CD8-positive, alpha-beta memory T cell (primary cell): ENCODE data around the gene BMPR2. TPM values are rescaled to one million over a fixed set of nuclear protein-coding genes. Genes with fewer than 3 reads are reported as not detected.
"Not testable (repeated sequence)": the region's sequence is repeated elsewhere in the genome, so short reads cannot be mapped to it uniquely, and the experiment has no call there.

Experiments
- CTCF ChIA-PET: fragments of 350-600 bp; sonication (Branson Sonifier 250); formaldehyde crosslinking; loops from one replicate; lab custom pipeline; 2021; ENCODE audit warnings: antibody characterized with exemption; lab: Charles Lee
- POLR2A ChIA-PET: fragments of 350-600 bp; sonication (Branson Sonifier 250); formaldehyde crosslinking; loops from one replicate; lab custom pipeline; 2021; ENCODE audit warnings: antibody characterized with exemption; lab: Charles Lee
- DNase-seq, 5 donors: peaks; one replicate each; pipeline versions ENCODE4 v3.0.0 to v3.0.0-alpha.2; 2020 to 2022; ENCODE audit warnings: mixed read lengths in 1 of 5
- H3K27ac ChIP-seq: one replicate; pipeline ENCODE4 v1.7.0; 2013; ENCODE audit warnings: low read depth, mild to moderate bottlenecking, low read length, moderate library complexity
- H3K27me3 ChIP-seq: 2 replicates; pipeline ENCODE4 v1.7.0; 2013; ENCODE audit warnings: low read length, mild to moderate bottlenecking; ENCODE audit not compliant: insufficient read depth, poor library complexity, severe bottlenecking
- H3K36me3 ChIP-seq: 2 replicates; pipeline ENCODE4 v1.7.0; 2013; ENCODE audit warnings: mild to moderate bottlenecking, low read length, moderate library complexity; ENCODE audit not compliant: insufficient read depth
- H3K4me1 ChIP-seq: 2 replicates; pipeline ENCODE4 v1.7.0; 2013; ENCODE audit warnings: mild to moderate bottlenecking, low read length, moderate library complexity; ENCODE audit not compliant: insufficient read depth
- H3K4me3 ChIP-seq: 2 replicates; pipeline ENCODE4 v1.7.0; 2013; ENCODE audit warnings: mild to moderate bottlenecking, low read length
- H3K9me3 ChIP-seq: 2 replicates; pipeline ENCODE4 v1.7.0; 2013; ENCODE audit warnings: mild to moderate bottlenecking, low read length
- H3K27ac Mint-ChIP-seq, 8 donors: one replicate each; pipeline ENCODE4 v1.8.0; 2020 to 2021; ENCODE audit warnings: mixed read lengths in 8 of 8, mild to moderate bottlenecking in 6 of 8, inconsistent platforms in 3 of 8, moderate library complexity in 3 of 8
- H3K27me3 Mint-ChIP-seq, 2 donors: one replicate each; pipeline ENCODE4 v1.8.0; 2020 to 2021; ENCODE audit warnings: mixed read lengths in 2 of 2, mild to moderate bottlenecking in 1 of 2, moderate library complexity in 1 of 2
- H3K36me3 Mint-ChIP-seq, 3 donors: one replicate each; pipeline ENCODE4 v1.8.0; 2020 to 2021; ENCODE audit warnings: mixed read lengths in 3 of 3, inconsistent platforms in 1 of 3, mild to moderate bottlenecking in 1 of 3
- H3K4me1 Mint-ChIP-seq, 3 donors: one replicate each; pipeline ENCODE4 v1.8.0; 2020 to 2021; ENCODE audit warnings: mixed read lengths in 3 of 3, inconsistent platforms in 1 of 3, mild to moderate bottlenecking in 1 of 3
- H3K4me3 Mint-ChIP-seq, 7 donors: one replicate each; pipeline ENCODE4 v1.8.0; 2020 to 2021; ENCODE audit warnings: mixed read lengths in 7 of 7, mild to moderate bottlenecking in 6 of 7, moderate library complexity in 4 of 7, inconsistent platforms in 2 of 7
- H3K9me3 Mint-ChIP-seq, 5 donors: one replicate each; pipeline ENCODE4 v1.8.0; 2020 to 2022; ENCODE audit warnings: mixed read lengths in 5 of 5, mild to moderate bottlenecking in 3 of 5, moderate library complexity in 2 of 5, inconsistent platforms in 1 of 5
- polyA plus RNA-seq: library from polyadenylated mRNA; unstranded; fragments of 300-500 nt; fragmentation: Illumina TruSeq; gene quantifications from one replicate; pipeline ENCODE4 v1.2.3, GENCODE V29; 2021
- total RNA-seq, 2 experiments: library from RNA; stranded (reverse); gene quantifications; one replicate each; pipeline ENCODE4 v1.2.3, GENCODE V29; 2021

BMPR2 gene
- total and polyA plus RNA-seq, 3 experiments from 2014 or later, result 3.1 to 9.7 (median 9.7) TPM

DNA sequence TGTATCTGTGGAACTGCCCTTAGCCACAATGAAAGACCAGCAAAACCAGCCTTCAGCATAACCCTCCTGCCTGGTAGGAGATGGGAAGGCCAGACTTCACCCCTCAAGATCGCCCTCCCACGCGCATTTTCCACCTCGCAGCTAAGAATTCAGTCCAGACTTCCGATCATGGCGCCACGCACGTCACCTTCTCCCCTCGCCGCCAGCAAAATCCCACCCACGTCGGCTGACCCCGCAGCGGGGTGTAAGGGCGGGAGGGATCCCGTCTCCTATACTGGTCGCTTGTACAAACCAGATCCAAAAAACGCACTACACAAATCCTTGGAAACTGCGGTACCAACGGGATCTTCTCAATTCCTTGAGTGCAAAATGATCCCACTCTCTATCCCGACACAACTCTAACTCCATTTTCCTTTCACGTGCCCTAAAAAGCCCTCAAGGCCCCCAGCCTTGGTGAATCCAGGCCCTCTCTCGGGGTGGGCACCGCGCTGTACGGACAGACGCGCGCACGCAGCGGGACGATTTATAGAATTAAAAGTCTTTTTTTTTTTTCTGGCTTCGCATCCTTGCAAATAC is 1.0 kb upstream of the BMPR2 start:
- CTCF ChIA-PET, result no interaction called here

DNA sequence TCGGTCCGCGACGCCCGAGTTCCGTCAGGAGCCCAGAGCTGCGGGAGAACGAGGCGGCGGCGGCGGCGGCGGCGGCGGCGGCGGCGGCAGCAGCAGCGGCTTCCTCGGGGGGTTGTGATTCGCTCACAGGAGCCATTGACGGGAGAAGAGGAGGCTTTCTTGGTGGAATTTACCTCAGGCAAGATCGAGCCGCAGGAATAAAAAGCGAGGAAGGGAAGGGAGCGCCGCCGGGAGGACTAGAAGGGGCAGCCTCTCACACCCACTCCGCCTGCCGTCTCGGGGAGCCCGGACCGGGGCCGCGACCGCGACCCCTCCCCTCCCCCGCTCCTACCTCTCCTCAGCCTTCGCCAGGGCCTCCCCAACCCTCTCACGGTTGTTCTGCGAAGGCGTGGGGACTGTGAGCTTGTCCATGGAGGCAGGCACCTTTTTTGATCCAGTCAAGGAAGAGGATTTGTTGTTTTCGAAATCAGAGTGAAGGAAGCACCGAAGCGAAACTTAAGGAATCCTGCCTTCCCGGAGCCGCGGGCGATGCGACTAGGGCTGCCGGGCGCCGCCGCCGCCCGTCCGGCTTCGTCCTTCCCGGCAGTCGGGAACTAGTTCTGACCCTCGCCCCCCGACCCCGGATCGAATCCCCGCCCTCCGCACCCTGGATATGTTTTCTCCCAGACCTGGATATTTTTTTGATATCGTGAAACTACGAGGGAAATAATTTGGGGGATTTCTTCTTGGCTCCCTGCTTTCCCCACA is 506 bp downstream of the BMPR2 start:
- Histone ChIP-seq H3K9me3 (no peaks in the 10 kb centered on the region), H3K4me3 (peak overlapping the region; percentile 93), H3K27ac (peak overlapping the region; percentile 65), H3K4me1 (no peaks in the 10 kb centered on the region), H3K36me3 (no peaks in the 10 kb centered on the region), H3K27me3 (no peaks in the 10 kb centered on the region)
- peak overlapping the region; percentile 97 to 100 (median 99) for H3K4me3 Mint-ChIP-seq
- peaks cover 0 to 3% of the 10 kb centered on the region in 2 donors for H3K27me3 Mint-ChIP-seq
- H3K36me3 Mint-ChIP-seq, result peaks cover 0 to 20% (median 0%) of the 10 kb centered on the region in 3 donors
- no peaks in the 10 kb centered on the region for H3K9me3 Mint-ChIP-seq
- POLR2A ChIA-PET, result interaction anchor here (0.5 to 0.8 kb wide), 4 partner anchors 67 to 540 kb away, joined by 3 to 5 read pairs (median 4); no protein-coding TSS in a partner anchor
- CTCF ChIA-PET, result no interaction called here
- peak in 4 of 5 donors; percentile 12 to 65 (median 37) for DNase-seq
- H3K27ac Mint-ChIP-seq, result peak overlapping the region; percentile 81 to 99 (median 92)
- peaks cover 38 to 48% (median 48%) of the 10 kb centered on the region in 3 donors for H3K4me1 Mint-ChIP-seq

More for the DNA sequence above, 1.0 kb upstream of the BMPR2 start:
- Mint-ChIP-seq H3K36me3 (peaks cover 0 to 20% (median 0%) of the 10 kb centered on the region in 3 donors), H3K4me1 (peaks cover 28 to 39% (median 38%) of the 10 kb centered on the region in 3 donors), H3K27ac (peak overlapping the region; percentile 55 to 96 (median 94)), H3K4me3 (peak overlapping the region; percentile 97 to 100 (median 99)), H3K27me3 (peaks cover 0 to 3% of the 10 kb centered on the region in 2 donors), H3K9me3 (no peaks in the 10 kb centered on the region)
- Histone ChIP-seq H3K36me3 (no peaks in the 10 kb centered on the region), H3K9me3 (no peaks in the 10 kb centered on the region), H3K27me3 (no peaks in the 10 kb centered on the region), H3K4me1 (no peaks in the 10 kb centered on the region), H3K27ac (peak overlapping the region; percentile 66), H3K4me3 (peak overlapping the region; percentile 95)
- DNase-seq, result peak; percentile 18 to 54 (median 32)
- POLR2A ChIA-PET, result no interaction called here

DNA sequence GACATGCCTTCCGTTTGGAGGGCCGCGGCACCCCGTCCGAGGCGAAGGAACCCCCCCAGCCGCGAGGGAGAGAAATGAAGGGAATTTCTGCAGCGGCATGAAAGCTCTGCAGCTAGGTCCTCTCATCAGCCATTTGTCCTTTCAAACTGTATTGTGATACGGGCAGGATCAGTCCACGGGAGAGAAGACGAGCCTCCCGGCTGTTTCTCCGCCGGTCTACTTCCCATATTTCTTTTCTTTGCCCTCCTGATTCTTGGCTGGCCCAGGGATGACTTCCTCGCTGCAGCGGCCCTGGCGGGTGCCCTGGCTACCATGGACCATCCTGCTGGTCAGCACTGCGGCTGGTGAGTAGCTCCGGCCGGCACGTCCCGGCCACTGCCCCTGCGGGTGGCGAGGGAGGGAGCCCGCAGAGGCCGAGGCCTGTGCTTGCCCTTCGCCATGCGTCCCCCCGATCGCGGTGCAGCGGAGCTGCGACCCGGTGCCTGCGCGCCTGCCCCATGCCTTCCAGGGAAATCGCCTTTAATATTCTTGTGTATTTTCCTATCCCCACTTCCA is 1.2 kb downstream of the BMPR2 start:
- H3K27ac ChIP-seq, result peak overlapping the region; percentile 65
- H3K4me3 Mint-ChIP-seq, result peak overlapping the region; percentile 97 to 100 (median 99)
- H3K27me3 ChIP-seq, result no peaks in the 10 kb centered on the region
- peaks cover 0 to 3% of the 10 kb centered on the region in 2 donors for H3K27me3 Mint-ChIP-seq
- H3K9me3 ChIP-seq, result no peaks in the 10 kb centered on the region
- peak overlapping the region; percentile 81 to 99 (median 92) for H3K27ac Mint-ChIP-seq
- peaks cover 38 to 50% (median 49%) of the 10 kb centered on the region in 3 donors for H3K4me1 Mint-ChIP-seq
- peaks cover 0 to 20% (median 0%) of the 10 kb centered on the region in 3 donors for H3K36me3 Mint-ChIP-seq
- H3K4me1 ChIP-seq, result no peaks in the 10 kb centered on the region
- ChIA-PET POLR2A (interaction anchor here (0.5 to 0.8 kb wide), 2 partner anchors 68 to 540 kb away, joined by 5 read pairs; no protein-coding TSS in a partner anchor), CTCF (no interaction called here)
- no peaks in the 10 kb centered on the region for H3K9me3 Mint-ChIP-seq
- H3K4me3 ChIP-seq, result peak overlapping the region; percentile 93
- peak in 2 of 5 donors; percentile 2 to 17 for DNase-seq
- H3K36me3 ChIP-seq, result no peaks in the 10 kb centered on the region

DNA sequence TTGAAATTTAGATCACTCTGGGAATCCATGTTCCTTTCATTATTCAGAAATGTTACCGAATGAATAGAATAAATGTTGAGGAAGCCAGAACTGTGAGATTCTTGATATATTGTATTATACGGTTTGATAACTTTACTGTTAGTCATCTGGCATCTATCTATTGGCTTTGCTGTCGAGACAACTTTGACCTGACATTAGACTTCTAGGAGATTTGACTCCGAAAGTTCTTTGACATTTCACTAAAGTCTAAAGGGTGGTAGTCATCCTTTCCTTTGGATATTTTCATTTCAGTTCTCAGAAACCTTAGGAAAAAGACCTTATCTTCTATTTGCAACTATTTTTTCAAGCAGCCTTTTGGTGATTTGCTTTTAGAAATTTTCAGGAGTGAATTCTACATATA is 1.9 kb downstream of the BMPR2 start:
- no peak for DNase-seq
- no peaks in the 10 kb centered on the region for H3K9me3 Mint-ChIP-seq
- CTCF ChIA-PET, result interaction anchor here (0.5 to 1.5 kb wide), 2 partner anchors 23 to 166 kb away, joined by 3 read pairs; no protein-coding TSS in a partner anchor

DNA sequence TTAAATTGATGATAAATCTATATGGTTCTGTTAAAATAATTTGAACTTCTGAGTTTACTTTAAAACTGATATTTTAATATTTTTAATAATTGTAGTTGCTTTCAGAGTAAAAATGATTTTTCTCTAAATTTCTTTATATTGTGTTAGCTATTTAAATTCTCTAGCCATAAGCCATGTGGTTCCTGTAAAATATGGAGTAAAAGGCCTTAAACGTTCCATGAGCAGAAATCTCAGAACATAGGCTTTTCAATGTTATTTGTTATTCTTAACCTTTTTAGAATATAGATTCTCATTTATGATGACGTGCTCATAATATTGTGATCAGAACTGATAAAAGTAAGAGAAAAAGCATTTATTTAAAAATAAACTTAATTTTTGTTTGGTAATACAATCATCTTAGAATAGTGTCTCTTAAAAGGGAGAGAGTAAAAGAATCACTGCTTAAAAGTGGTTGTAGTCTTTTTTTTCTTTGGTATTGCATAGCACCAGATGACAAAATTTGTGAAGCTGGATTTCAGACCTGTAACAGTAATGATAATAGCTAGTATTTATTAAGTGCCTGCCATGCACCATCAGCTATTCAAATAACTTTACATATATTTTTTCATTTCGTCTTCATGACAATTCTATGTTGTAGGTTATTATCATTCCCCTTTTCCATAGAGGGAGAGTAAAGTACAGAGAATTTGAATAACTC is 2.7 kb downstream of the BMPR2 start:
- Mint-ChIP-seq H3K36me3 (peaks cover 0 to 20% (median 0%) of the 10 kb centered on the region in 3 donors), H3K27ac (peak overlapping the region in 5 of 8 donors; percentile 4 to 81 (median 33)), H3K4me1 (peaks cover 38 to 50% (median 49%) of the 10 kb centered on the region in 3 donors), H3K27me3 (peaks cover 0 to 3% of the 10 kb centered on the region in 2 donors), H3K9me3 (no peaks in the 10 kb centered on the region), H3K4me3 (peak overlapping the region; percentile 97 to 100 (median 99))
- Histone ChIP-seq H3K36me3 (no peaks in the 10 kb centered on the region), H3K27ac (no peak overlapping the region), H3K27me3 (no peaks in the 10 kb centered on the region), H3K9me3 (no peaks in the 10 kb centered on the region), H3K4me1 (no peaks in the 10 kb centered on the region), H3K4me3 (no peak overlapping the region)
- ChIA-PET POLR2A (no interaction called here), CTCF (interaction anchor here (1.5 kb wide), 1 partner anchor 24 kb away, joined by 3 read pairs; no protein-coding TSS in a partner anchor)
- no peak for DNase-seq

More for the DNA sequence above, 1.9 kb downstream of the BMPR2 start:
- Mint-ChIP-seq H3K4me1 (peaks cover 38 to 52% (median 50%) of the 10 kb centered on the region in 3 donors), H3K36me3 (peaks cover 0 to 20% (median 0%) of the 10 kb centered on the region in 3 donors), H3K4me3 (peak overlapping the region; percentile 97 to 100 (median 99)), H3K27ac (peak overlapping the region in 7 of 8 donors; percentile 10 to 88 (median 71)), H3K27me3 (peaks cover 0 to 3% of the 10 kb centered on the region in 2 donors)
- peak overlapping the region; percentile 93 for H3K4me3 ChIP-seq
- POLR2A ChIA-PET, result no interaction called here
- H3K4me1 ChIP-seq, result no peaks in the 10 kb centered on the region
- H3K27ac ChIP-seq, result peak overlapping the region; percentile 65
- no peaks in the 10 kb centered on the region for H3K36me3 ChIP-seq
- H3K9me3 ChIP-seq, result no peaks in the 10 kb centered on the region
- no peaks in the 10 kb centered on the region for H3K27me3 ChIP-seq

DNA sequence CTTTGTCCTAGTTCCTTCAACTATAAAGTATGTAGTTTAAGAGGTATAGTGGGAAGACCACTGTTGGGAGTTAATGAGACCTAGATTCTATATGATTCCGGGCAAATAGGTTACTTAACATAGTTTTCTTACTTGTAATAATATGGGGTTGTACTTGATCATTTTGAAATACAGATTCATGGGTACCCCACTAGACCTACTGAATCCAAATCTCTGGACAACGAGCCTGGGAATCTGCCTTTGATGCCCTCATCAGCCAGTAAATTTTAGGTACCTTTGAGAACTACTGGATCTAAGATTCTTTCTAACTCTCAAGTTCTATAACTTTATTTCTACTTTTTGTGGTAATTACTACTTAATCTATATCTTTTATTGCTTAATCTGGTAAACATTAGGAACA is 6.6 kb downstream of the BMPR2 start:
- no peak overlapping the region for H3K4me3 ChIP-seq
- H3K4me1 ChIP-seq, result no peaks in the 10 kb centered on the region
- H3K27me3 ChIP-seq, result no peaks in the 10 kb centered on the region
- H3K27ac ChIP-seq, result no peak overlapping the region
- DNase-seq, result no peak
- H3K36me3 Mint-ChIP-seq, result peaks cover 0 to 6% (median 0%) of the 10 kb centered on the region in 3 donors
- H3K27me3 Mint-ChIP-seq, result no peaks in the 10 kb centered on the region
- peaks cover 43 to 64% (median 63%) of the 10 kb centered on the region in 3 donors for H3K4me1 Mint-ChIP-seq
- H3K4me3 Mint-ChIP-seq, result no peak overlapping the region
- no peaks in the 10 kb centered on the region for H3K9me3 Mint-ChIP-seq
- H3K27ac Mint-ChIP-seq, result peak overlapping the region in 1 of 8 donors; percentile 57
- ChIA-PET CTCF (no interaction called here), POLR2A (no interaction called here)
- no peaks in the 10 kb centered on the region for H3K36me3 ChIP-seq
- no peaks in the 10 kb centered on the region for H3K9me3 ChIP-seq

DNA sequence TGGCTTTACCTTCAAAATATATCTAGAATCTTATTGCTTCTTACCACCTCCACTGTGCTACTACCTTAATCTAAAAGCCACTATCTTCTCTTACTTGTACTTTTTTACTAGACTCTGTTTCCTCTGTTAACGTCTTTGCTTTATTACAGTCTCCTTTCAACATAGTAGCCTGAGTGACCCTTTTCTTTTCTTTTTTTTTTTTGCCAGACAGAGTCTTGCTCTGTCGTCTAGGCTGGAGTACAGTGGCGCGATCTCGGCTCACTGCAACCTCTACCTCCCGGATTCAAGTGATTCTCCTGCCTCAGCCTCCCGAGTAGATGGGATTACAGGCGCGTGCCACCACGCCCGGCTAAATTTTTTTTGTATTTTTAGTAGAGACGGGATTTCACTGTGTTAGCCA is 10.4 kb downstream of the BMPR2 start:
- peaks cover 17 to 33% (median 32%) of the 10 kb centered on the region in 3 donors for H3K4me1 Mint-ChIP-seq
- DNase-seq, H3K27me3 Mint-ChIP-seq, H3K9me3 ChIP-seq, H3K36me3 ChIP-seq, POLR2A ChIA-PET, H3K4me3 ChIP-seq, H3K9me3 Mint-ChIP-seq, H3K36me3 Mint-ChIP-seq, CTCF ChIA-PET, H3K27ac ChIP-seq, H3K27ac Mint-ChIP-seq, H3K4me1 ChIP-seq, H3K27me3 ChIP-seq: not testable (repeated sequence)
- peak overlapping the region in 1 of 7 donors; percentile 74 for H3K4me3 Mint-ChIP-seq
